ENCODE results near the gene HCLS1.

The HCLS1 gene

GRCh38 chr3:121698901-121699300 is 38.2 kb upstream of the HCLS1 start (continued):
- no peak for TF ChIP-seq ZNF560 (tag by site-specific recombination; IDR thresholded peaks at IDR 0.05; ENCODE audit: borderline replicate concordance)
- no peak for TF ChIP-seq ZNF184 (tag by site-specific recombination; IDR thresholded peaks at IDR 0.05)

GRCh38 chr3:121698476-121698875 is 37.8 kb upstream of the HCLS1 start:
- Histone ChIP-seq H3K4me3 (ENCODE audit: low read depth, low read length) (no peak overlapping the region), H3K4me1 (ENCODE audit: control insufficient read depth, insufficient read depth, low read length) (no peaks in the 10 kb centered on the region), H3K36me3 (ENCODE audit: control insufficient read depth in 2 of 2, insufficient read depth in 1 of 2, low read length in 2 of 2) (peaks cover 0 to 64% of the 10 kb centered on the region in 2 experiments; a peak in 2 of 3 replicates), H3K27ac (ENCODE audit: extremely low read depth, low read depth, low read length) (no peak overlapping the region), H3K9me3 (ENCODE audit: control insufficient read depth, insufficient read depth, low read depth, low read length) (no peaks in the 10 kb centered on the region)
- TF ChIP-seq ZNF629 (tag by site-specific recombination; IDR thresholded peaks at IDR 0.05) (no peak), ZNF404 (tag by site-specific recombination; IDR thresholded peaks at IDR 0.05) (no peak), ZNF221 (tag by site-specific recombination; IDR thresholded peaks at IDR 0.05; ENCODE audit: borderline replicate concordance) (no peak), ZNF639 (tag by site-specific recombination; IDR thresholded peaks at IDR 0.05) (no peak), ZBTB7A (tag by site-specific recombination; IDR thresholded peaks at IDR 0.05; ENCODE audit: low read depth) (no peak), ZNF610 (tag by site-specific recombination; IDR thresholded peaks at IDR 0.05; ENCODE audit: borderline replicate concordance) (no peak), ZNF248 (tag by site-specific recombination; IDR thresholded peaks at IDR 0.05) (no peak), ZNF10 (tag by site-specific recombination; IDR thresholded peaks at IDR 0.05) (no peak)
- TF ChIP-seq, protein P1, sequence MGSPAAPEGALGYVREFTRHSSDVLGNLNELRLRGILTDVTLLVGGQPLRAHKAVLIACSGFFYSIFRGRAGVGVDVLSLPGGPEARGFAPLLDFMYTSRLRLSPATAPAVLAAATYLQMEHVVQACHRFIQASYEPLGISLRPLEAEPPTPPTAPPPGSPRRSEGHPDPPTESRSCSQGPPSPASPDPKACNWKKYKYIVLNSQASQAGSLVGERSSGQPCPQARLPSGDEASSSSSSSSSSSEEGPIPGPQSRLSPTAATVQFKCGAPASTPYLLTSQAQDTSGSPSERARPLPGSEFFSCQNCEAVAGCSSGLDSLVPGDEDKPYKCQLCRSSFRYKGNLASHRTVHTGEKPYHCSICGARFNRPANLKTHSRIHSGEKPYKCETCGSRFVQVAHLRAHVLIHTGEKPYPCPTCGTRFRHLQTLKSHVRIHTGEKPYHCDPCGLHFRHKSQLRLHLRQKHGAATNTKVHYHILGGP (tag by site-specific recombination; IDR thresholded peaks at IDR 0.05), result no peak
- ChIA-PET CTCF (interaction anchor here (0.7 kb wide), 1 partner anchor 8 kb away, joined by 3 read pairs; no protein-coding TSS in a partner anchor), POLR2A (interaction anchor here (0.6 kb wide), 1 partner anchor 16 kb away, joined by 6 read pairs; no protein-coding TSS in a partner anchor)

- no peak overlapping the region for H3K4me3 ChIP-seq (ENCODE audit: low read depth, low read length)
- no peak overlapping the region for H3K27ac ChIP-seq (ENCODE audit: extremely low read depth, low read depth, low read length)
- TF ChIP-seq ZNF292 (tag by site-specific recombination; IDR thresholded peaks at IDR 0.05; ENCODE audit: borderline replicate concordance, low read depth) (no peak), ZFP37 (tag by site-specific recombination; IDR thresholded peaks at IDR 0.05) (no peak), ZNF350 (tag by site-specific recombination; IDR thresholded peaks at IDR 0.05) (no peak), ZNF211 (tag by site-specific recombination; IDR thresholded peaks at IDR 0.05; ENCODE audit: low read depth) (no peak), AEBP2 (tag by site-specific recombination; IDR thresholded peaks at IDR 0.05; ENCODE audit: borderline replicate concordance) (no peak), ZNF654 (tag by site-specific recombination; IDR thresholded peaks at IDR 0.05; ENCODE audit: low read depth) (no peak), ZNF792 (tag by site-specific recombination; IDR thresholded peaks at IDR 0.05) (no peak), YY1 (tag by site-specific recombination; IDR thresholded peaks at IDR 0.05) (no peak), ZNF837 (tag by site-specific recombination; IDR thresholded peaks at IDR 0.05) (no peak), ZBTB11 (tag by site-specific recombination; conservative IDR thresholded peaks at IDR 0.05; ENCODE audit: low read depth) (no peak), ZNF157 (tag by site-specific recombination; IDR thresholded peaks at IDR 0.05) (no peak), TRIM28 (IDR thresholded peaks at IDR 0.05; ENCODE audit: borderline replicate concordance, low read length) (no peak), ZNF121 (tag by site-specific recombination; IDR thresholded peaks at IDR 0.05) (no peak), ZNF248 (tag by site-specific recombination; IDR thresholded peaks at IDR 0.05) (no peak), KLF9 (tag by site-specific recombination; IDR thresholded peaks at IDR 0.05; ENCODE audit: low read depth) (no peak), ZIC2 (tag by site-specific recombination; IDR thresholded peaks at IDR 0.05) (no peak)
- H3K36me3 ChIP-seq (ENCODE audit: control insufficient read depth in 2 of 2, insufficient read depth in 1 of 2, low read length in 2 of 2), result peaks cover 9 to 66% of the 10 kb centered on the region in 2 experiments; a peak in 2 of 3 replicates
- ChIA-PET CTCF (no interaction called here), POLR2A (no interaction called here)
- no peaks in the 10 kb centered on the region for H3K9me3 ChIP-seq (ENCODE audit: control insufficient read depth, insufficient read depth, low read depth, low read length)
- no peaks in the 10 kb centered on the region for H3K4me1 ChIP-seq (ENCODE audit: control insufficient read depth, insufficient read depth, low read length)
Measured at GRCh38 chr3:121696186-121696585, 35.5 kb upstream of the HCLS1 start.
